Brain pericyte (primary cell): ENCODE data around the gene DYNC1LI2.

Experiments used
- DNase-seq: peaks from one replicate; pipeline ENCODE4 v3.0.0-alpha.2; 2012; ENCODE audit warnings: low read depth, low spot score

The DYNC1LI2 gene

GRCh38 chr16:66740533-66740932, 10.9 kb downstream of the DYNC1LI2 start:
- DNase-seq: no peak

- DNase-seq: no peak
Measured at GRCh38 chr16:66740010-66740409, 11.4 kb downstream of the DYNC1LI2 start.

- DNase-seq: no peak
Measured at GRCh38 chr16:66735891-66736290, 15.5 kb downstream of the DYNC1LI2 start.

DNA sequence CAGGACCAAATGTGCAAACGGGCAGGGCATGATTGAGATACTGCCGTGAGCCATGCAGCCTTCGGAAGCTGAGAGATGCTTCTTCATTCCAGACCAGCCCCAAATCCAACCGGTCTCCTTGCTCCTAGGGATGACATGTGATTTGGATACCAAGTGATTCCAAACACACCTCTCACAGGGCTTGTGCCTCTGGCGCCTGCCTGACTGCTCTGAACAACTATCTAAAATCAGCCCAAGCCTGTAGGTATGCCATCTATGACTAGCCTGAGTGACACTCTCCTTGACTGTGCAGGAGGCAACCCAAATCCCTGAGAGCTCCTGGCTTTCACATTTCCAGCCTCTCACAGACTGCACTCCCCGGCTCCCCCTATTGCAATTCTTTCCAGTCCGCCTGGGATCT, 20.3 kb downstream of the DYNC1LI2 start:
- DNase-seq: no peak

DNA sequence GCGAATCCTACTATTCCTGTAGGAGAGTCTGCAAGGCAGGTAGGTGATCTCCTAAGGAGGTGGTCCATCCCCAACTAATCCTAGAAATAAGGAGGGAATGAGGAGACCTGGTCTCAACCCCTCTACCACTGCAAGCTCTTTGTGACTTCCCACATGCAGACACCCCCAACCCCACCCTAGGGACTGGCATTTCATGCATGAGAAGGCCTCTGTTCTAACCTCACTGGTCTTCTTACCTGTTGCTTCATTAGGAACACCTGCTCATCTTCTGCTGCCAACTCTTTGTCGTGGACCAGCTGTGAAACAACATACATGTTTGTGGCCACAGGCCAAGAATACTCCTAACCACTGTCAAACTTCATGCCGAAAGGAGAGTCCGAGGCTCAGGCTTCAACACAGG, 22.6 kb downstream of the DYNC1LI2 start:
- no peak for DNase-seq

GRCh38 chr16:66728117-66728787, 23.2 kb downstream of the DYNC1LI2 start:
- DNase-seq: no peak

- DNase-seq: no peak
Measured at GRCh38 chr16:66720766-66721165, 30.6 kb downstream of the DYNC1LI2 start.

GRCh38 chr16:66719246-66719645, 32.2 kb downstream of the DYNC1LI2 start:
- DNase-seq: no peak

GRCh38 chr16:66717776-66718175, 33.6 kb downstream of the DYNC1LI2 start:
- DNase-seq: no peak

DNA sequence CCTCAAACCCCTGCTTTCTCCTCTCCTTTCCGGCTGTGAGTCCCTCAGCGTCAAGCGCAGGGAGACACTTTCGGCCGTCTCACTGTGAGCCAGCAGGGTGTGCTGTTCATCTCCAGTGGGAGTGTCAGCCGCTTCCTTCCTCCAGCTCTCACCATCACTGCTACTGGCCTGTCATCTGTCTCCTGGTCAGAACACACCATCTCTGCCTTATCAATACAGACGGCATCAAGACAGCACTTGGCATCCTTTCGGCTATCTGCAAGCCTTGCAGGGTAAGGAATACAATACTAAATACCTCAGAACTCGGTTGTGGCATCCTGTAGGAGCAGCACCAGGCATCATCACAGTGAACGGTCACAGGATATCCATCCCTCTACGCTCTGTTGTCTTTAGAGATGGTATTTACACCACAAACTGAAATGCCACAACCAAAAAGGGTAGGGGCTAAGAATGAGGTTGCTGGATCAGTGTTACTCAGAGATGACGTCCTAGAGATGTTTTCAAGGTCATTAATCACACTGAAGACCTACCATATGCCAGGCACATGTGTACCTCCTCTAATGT, 34.2 kb downstream of the DYNC1LI2 start:
- DNase-seq: no peak

- DNase-seq: no peak
Measured at GRCh38 chr16:66714654-66715307, 36.6 kb downstream of the DYNC1LI2 start.

GRCh38 chr16:66714062-66714461, 37.3 kb downstream of the DYNC1LI2 start:
- no peak for DNase-seq

DNA sequence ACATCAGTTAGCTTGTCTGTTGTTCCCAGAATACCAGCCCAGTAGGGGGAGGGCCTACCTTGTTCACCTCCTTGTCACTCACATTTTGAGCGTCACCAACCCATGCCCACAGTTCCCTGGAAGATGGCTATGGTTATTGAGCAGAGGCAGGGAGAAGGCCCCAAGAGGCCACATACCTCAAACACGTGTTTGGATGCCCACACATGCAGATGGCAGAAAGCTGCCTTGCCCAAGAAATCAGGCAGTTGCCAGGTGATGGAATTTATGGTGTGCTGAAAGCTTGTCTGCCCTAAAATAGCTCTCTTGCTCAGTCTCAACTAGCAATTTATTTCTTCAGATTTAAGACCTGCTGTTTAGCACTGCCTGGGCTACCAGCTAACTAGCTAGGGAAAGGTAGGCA, 38.3 kb downstream of the DYNC1LI2 start:
- no peak for DNase-seq

- DNase-seq: no peak
Measured at GRCh38 chr16:66712512-66712911, 38.9 kb downstream of the DYNC1LI2 start.

- DNase-seq: no peak
Measured at GRCh38 chr16:66711581-66711980, 39.8 kb downstream of the DYNC1LI2 start.

DNA sequence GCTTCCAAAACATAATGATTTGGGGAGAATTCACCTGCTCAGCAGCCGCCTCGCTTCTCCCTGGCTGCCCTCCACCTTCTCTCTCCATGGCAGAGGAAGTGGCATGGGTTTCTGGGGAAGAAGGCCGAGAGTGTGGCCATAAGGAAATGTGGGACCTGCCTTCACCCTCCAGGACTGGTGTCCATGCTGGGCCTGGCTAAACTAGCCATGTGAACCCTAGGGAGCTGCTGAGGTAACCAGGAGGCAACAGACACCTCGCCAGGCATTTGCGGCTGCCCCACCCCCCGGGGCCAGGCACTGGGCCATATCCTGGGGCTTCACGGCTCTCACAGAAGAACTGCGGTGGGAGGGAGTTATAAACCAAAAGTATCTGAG, 44.9 kb downstream of the DYNC1LI2 start:
- no peak for DNase-seq

GRCh38 chr16:66705790-66706505, 45.5 kb downstream of the DYNC1LI2 start:
- DNase-seq: no peak

DNA sequence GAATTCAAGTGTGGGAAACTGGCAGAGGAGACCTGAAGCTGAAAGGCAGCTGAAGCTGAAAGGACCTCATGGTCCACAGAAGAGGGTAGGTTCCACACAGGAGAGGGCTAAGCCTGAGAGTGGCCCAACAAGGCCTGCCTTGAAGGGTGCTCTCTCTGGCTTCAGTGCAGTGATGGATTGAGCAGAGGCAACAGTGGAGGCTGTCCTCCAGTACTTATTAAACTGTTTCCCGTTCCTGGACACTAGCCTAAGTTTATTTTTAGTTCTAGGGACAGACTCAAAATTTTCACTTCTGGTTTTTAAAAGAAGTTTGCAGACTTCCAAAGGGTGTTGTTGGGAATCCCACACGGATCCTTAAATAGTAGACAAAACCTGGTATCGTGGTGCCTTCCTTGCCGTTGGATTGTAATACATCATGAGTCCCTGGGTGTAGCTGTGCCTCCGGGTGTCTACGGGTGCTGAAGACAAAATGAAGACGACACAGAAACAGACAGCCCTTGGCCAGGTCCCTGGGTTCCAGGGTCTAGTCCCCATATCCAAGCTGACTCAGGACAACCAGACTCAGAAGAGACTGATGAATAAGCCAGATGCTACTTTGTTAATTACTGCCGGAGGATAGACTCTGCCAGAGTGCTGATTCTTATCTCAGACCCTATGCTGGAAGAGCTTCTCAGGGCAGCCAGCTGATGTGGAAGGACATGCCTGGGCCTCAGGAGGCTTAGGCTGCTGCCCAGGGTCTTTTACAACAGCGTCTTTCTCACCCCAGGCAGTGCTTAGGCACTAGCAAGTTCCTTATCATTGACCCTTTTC, 47.8 kb downstream of the DYNC1LI2 start:
- no peak for DNase-seq

GRCh38 chr16:66701516-66701915, 49.9 kb downstream of the DYNC1LI2 start:
- DNase-seq: no peak

GRCh38 chr16:66701026-66701425, 50.4 kb downstream of the DYNC1LI2 start:
- DNase-seq: no peak

GRCh38 chr16:66699898-66700297, 51.5 kb downstream of the DYNC1LI2 start:
- DNase-seq: no peak

DNA sequence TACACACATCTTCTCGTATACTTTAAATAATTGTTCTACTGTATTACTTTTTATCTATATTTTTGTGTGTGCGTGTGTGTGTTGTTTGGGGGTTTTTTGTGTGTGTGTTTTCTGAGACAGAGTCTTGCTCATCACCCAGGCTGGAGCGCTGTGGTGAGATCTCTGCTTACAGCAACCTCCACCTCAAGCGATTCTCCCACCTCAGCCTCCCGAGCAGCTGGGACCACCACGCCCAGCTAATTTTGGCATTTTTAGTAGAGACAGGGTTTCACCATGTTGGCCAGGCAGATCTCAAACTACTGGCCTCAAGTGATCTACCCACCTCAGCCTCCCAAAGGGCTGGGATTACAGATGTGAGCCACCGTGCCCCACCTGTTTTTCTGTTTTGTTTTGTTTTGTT, 53.4 kb downstream of the DYNC1LI2 start:
- no peak for DNase-seq
